T1000 (cell line): ENCODE results near the gene EFHC1.
A peak's percentile ranks its signal among the peaks of the same experiment; 100 is the strongest.

Source experiments
- DNase-seq: peaks from one replicate; lab custom pipeline; 2025; ENCODE audit warnings: mixed read lengths; lab: John Stamatoyannopoulos, UW

Gene EFHC1

DNA sequence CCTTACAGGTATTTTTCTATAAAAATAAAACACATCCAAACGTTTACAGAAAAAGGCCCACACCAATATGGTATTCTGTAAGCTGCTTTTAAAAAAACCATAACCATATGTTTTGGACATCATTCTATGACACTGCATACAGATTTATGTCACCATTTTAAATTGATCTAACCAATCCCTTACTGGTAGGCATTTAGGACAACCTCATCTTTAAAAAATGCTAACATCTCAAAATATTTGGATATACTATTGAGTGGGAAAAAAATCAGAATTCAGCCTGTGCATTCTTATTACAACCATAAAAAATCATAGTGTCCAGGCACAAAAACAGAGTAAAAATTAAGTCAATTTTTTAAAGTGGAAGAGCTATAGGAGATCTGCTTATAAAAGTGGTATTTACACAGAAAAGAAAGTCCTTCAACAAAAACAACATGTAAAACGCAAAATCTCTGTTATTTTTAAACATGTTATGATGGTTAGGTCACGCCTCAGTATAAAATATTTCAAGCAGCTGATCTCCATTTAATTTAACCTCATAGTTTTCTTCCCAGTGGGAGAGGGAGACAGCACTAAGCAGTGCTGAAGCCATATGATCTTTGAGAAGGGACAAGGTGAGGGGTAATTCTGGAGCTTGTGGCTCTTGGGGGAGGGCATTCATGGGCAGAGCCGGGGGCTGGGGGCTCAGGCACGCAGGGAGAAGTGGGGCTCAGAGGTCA lies 135.5 kb downstream of the EFHC1 start:
- DNase-seq: no peak

DNA sequence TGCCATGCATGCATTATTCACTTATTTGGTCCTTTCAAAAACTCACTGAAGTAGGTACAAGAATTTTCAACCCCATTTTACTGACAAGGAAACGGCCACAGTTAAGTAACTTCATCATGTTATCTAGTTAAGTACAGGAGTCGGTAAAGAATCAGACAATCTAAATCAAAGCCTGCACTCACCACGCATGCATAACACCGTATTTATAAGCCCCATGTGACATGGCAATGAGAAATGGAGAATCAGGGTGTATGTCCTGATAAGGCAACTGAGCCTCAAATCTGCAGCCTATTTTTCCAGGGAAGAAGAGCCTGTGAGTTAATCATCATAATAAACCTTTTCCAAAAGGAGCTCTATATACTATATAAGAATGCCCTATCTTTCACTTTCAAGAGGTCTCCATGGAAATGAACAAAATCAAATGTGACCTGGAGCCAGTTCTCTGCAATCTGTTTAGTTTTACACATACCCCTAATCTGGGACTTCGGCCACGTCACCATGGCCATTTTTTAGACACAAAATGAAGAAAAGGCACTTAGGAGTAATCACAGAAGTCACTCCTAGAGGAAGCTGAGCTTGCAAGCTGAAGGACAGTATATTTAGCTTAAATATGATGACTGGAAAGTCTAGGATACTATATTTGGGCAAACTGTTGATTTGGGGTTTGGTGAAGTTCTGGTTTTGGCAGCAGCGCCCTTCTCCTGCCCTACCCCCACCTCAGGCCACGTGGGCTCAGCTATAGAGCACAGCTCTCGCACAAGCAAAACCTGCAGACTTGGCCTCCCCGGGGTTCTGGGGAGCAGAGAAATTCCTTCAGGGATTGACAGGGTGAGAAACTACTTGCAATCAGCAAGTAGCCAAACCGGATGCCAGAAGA lies 137.5 kb downstream of the EFHC1 start:
- no peak for DNase-seq

DNA sequence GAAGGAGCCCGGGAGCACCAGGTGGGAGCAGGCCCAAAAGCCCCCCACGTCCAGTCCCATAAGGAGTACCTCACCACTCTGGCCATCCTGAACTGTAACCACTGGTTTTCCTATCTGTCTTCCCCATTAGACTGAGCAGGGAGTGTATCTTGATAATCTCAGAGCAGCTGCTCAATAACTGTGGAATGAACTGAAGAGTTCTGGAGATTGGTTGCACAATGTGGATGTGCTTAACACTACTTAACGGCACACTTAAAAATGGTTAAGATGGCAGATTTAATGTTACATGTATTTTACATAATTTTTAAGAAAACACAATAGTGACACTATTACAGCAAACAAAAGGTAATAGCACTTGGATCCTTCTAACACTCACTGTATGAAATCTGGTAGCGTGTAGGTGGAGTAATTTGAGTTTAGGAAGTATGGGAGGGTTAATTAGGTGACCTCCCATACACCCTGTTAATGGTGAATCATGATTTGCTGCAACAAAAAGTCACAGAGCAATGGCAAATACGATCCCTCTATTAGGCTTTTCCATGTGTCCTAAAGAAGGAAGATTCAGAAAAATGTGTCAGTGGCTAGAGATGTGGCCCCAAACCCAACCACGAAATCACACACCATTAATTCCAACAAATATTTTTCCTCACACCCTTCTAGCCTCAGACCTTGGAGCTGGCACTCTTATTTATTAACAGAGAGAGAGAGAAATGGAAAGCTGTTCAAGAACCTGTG lies 138.3 kb downstream of the EFHC1 start:
- no peak for DNase-seq

DNA sequence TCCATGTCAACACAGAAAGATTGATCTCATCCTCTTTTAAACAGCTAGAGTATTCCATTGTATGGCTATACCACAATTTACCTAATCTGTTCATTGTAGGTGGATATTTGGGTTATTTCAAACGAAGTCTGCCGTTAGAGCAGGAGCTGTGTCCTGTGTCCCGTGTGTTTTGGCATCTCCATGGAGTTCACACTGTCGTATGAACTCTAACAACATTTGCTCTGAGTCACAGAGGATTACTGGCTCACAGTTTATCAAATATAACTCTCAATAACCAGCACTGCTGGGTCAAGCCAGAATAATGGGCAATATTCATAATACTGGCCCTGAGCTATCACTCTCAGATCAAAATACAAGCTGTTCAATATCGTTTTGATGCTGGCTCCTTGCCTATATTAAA lies 140.3 kb downstream of the EFHC1 start:
- no peak for DNase-seq

DNA sequence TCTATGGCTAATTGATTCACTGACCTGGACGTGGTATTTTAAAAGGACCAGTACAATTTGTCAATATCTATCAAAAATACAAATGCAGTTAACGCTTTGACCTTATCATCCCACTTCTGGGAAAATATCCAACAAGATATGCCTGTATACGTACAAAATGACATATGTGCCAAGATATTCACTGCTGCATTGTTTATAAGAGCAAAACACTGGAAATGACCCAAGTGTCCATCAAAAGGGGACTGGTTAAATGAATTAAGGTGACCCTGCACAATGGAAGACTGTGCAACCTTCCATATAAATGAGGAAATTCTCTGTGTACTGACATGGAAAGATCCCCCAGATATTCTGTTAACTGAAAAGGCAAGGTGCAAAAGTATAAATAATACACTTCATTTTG lies 142.8 kb downstream of the EFHC1 start:
- no peak for DNase-seq

DNA sequence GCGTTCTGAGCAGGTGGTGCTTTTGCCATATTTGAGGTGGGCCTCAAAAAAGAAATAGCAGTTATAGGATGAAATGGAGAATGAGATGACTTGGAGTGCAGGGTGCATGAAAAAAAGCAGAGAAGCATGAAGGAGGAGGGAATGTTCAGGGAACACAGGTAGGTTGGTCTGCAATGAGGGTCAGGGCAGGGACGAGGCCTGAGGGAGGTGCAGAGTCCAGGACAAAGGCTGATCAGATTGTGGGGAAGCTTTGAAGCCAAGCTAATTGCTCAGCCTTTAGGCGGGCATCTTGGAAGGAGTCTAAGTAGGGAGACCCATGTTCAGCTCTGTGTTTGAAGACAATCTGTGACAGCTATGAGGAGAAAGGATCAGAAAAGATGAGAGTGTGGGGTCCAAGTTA lies 144.7 kb downstream of the EFHC1 start:
- no peak for DNase-seq

DNA sequence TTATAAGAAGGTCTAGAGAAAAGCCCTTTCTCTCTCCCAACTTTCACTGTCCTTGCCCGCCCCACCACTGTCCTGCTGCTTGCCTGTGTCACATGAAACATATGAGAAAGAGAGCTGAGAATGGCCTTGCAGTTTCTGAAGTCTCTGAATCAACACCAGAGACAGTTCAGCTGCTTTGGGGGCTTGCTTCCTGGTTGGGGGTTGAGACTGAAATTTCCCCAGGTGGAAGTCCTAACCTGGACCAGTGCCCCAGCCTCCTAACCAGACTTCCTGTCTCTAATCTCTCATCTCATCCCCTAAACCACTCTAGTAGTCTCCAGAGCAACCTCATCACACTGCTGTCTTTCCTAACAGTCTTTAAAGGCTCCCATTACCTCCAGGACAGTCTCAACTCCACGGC lies 146.1 kb downstream of the EFHC1 start:
- no peak for DNase-seq

DNA sequence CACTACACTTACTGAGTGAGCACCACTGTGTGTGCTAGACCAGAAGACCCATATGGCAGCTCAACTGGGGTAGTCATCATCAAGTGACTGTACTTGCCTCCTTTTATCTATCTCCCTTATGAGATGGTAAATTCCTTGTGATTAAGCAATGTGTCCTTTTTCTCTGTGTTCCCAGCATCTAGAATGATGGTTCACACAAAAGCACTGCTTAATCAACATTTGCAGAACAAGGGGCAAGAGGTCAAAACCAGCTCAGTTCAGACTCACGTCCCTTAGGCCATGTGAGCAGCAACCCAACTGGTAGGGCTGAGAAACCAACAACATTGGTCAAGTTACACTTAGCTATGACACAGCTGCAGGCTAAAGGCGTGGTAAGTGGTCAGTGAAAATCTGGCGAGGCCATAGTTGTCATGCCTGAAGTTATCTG lies 146.7 kb downstream of the EFHC1 start:
- peak; percentile 69 for DNase-seq

DNA sequence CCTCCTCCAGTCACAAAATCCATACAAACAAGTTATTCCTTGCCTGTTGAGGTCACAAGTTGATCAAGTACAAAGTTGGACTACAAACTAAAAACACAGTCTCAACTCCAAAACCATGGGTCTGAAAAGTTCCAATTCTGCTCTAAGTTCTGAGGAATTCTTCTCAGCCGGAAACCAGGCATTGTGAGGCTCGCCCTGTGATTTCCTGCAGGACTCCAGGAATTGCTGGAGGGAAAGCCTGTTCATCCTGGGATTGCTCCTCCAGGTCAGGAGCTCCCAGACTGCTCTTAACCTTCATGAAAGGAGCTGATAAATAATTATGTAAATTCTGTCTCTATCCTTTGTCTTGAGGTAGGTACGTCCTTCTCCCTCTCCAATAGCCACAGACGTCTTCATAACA lies 148.2 kb downstream of the EFHC1 start:
- no peak for DNase-seq

DNA sequence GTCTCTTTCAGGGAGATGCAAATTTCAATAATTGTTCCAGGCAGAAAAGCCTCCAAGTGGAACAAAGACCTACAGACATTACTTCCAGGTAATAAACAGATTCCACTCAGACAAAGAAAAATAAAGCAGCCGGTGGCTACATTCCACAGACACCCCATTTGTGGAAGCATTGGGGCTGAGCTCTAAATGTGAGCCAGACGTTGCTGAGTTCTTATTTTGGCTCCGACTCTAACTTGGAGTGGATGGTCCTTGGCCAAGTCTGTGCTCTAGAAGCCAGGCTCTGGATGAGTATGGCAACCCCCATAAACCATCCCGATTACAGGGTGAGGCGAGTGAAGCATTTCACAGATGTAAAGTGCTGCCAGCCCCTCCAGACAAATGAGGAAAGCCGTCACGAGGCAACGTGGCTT lies 150.2 kb downstream of the EFHC1 start:
- no peak for DNase-seq

DNA sequence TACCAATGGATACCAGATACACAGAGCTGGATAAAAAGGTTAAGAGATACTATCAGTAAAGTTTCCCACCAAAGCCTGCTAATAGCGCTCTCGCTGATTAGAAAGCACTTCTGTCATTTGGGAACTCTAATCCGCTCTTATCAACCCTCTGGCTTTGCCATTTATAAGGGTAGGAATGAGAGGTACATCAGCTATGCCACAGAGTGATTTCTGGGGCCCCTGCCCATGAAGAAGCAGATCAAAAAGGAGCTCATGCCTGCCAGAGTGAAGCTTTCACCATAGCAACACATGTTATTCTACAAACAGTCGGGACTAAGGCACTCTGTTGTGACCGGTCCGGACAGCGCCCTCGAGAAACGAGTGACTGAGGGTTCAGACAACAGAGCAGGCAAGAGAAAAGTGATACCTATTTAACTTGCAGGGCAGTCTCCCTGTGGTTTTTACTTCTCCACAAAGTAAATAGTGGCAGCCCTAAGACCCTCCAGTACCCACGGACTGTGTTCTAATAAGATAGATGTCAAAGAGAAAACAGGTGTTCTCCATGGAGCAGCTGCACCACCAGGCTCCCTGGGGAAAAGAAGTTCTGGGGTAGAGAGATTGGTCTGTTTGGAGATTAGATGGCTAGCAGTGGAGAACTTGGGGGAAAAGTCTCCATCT lies 151.1 kb downstream of the EFHC1 start:
- DNase-seq: no peak

DNA sequence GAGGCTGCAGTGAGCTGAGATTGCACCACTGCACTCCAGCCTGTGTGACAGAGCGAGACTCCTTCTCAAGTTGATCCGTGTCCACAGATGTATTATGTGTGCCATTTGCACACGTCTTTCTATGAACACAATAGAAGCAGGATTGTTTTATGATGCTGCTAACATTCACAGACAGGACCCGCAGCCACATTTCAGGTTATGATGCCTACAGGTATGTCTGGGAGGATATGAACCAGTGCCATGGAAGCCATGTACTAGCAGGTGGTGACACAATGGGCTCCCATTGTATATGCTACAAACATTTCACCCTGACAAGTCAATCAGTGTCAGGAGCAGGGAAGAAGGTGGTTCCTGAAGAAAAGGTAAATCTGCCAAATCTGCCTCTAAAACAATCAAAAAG lies 152.4 kb downstream of the EFHC1 start:
- no peak for DNase-seq

DNA sequence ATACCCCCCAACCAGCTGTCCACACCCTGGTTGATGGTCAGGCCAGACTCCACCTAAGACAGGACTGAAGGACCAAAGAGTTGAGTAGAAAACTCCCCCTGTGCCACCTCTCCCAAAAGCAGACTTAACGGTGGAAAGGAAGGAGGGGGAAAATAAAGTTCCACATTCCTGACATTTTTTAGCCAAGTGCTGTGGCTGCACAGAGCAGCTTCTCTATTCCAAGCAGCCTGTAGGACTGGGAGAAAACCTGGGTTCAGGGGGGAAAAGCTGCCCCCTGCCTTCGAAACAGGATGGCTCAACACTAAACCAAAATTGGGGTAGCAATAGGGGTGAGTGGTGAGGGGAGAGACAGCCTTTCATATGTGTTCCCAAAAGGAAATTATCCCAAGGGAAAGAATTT lies 153.2 kb downstream of the EFHC1 start:
- no peak for DNase-seq
